ENCODE measurements around the gene PARP15.

The PARP15 gene

GRCh38 chr3:122546151-122546550, 31.3 kb upstream of the PARP15 start:
- H3K4me3 ChIP-seq (ENCODE audit: low read depth, low read length): no peak overlapping the region
- no peak for TF ChIP-seq CTCF (IDR thresholded peaks at IDR 0.05; ENCODE audit: low read depth, low read length)

- no peak overlapping the region for H3K4me3 ChIP-seq (ENCODE audit: low read depth, low read length)
- no peak for TF ChIP-seq CTCF (IDR thresholded peaks at IDR 0.05; ENCODE audit: low read depth, low read length)
Observed at GRCh38 chr3:122548076-122548475, 29.4 kb upstream of the PARP15 start.

- no peak for TF ChIP-seq CTCF (IDR thresholded peaks at IDR 0.05; ENCODE audit: low read depth, low read length)
- H3K4me3 ChIP-seq (ENCODE audit: low read depth, low read length): no peak overlapping the region
Observed at GRCh38 chr3:122548619-122549018, 28.8 kb upstream of the PARP15 start.

- H3K4me3 ChIP-seq (ENCODE audit: low read depth, low read length): no peak overlapping the region
- no peak for TF ChIP-seq CTCF (IDR thresholded peaks at IDR 0.05; ENCODE audit: low read depth, low read length)
Observed at GRCh38 chr3:122553171-122553570, 24.3 kb upstream of the PARP15 start.

- no peak overlapping the region for H3K4me3 ChIP-seq (ENCODE audit: low read depth, low read length)
- TF ChIP-seq CTCF (IDR thresholded peaks at IDR 0.05; ENCODE audit: low read depth, low read length): no peak
Observed at GRCh38 chr3:122555275-122556071, 22.0 kb upstream of the PARP15 start.

GRCh38 chr3:122557356-122557755, 20.1 kb upstream of the PARP15 start:
- no peak for TF ChIP-seq CTCF (IDR thresholded peaks at IDR 0.05; ENCODE audit: low read depth, low read length)
- no peak overlapping the region for H3K4me3 ChIP-seq (ENCODE audit: low read depth, low read length)

GRCh38 chr3:122558605-122559004, 18.8 kb upstream of the PARP15 start:
- TF ChIP-seq CTCF (IDR thresholded peaks at IDR 0.05; ENCODE audit: low read depth, low read length): no peak
- no peak overlapping the region for H3K4me3 ChIP-seq (ENCODE audit: low read depth, low read length)
